GM23338 (cell line): ENCODE results near the gene ATXN7. TPM values are rescaled to one million over a fixed set of nuclear protein-coding genes. Genes with fewer than 3 reads are reported as not detected.

Experiments used
- ATAC-seq: fragments of 200-7000 bp; cut with Tn5 transposase; 3 replicates; pipeline ENCODE4 v1.9.1; 2020
- DNase-seq: peaks from one replicate; pipeline ENCODE4 v3.0.0-alpha.2; 2015; ENCODE audit warnings: low spot score
- H2AFZ ChIP-seq: fragments of 200-600 bp; sonication (generic); 2 replicates; pipeline ENCODE4 v1.8.0; 2016; ENCODE audit warnings: antibody characterized with exemption, mild to moderate bottlenecking, moderate library complexity
- H3F3A ChIP-seq: fragments of 200-600 bp; sonication (generic); replicated peaks from 2 replicates; pipeline ENCODE4 v1.8.0; 2017; ENCODE audit warnings: antibody characterized with exemption, mixed run types, low read depth
- H3K27ac ChIP-seq: fragments of 200-600 bp; sonication (generic); 2 replicates; pipeline ENCODE4 v1.6.1; 2016; ENCODE audit warnings: low read depth
- H3K27me3 ChIP-seq: fragments of 200-600 bp; sonication (generic); 2 replicates; pipeline ENCODE4 v1.8.0; 2016; ENCODE audit warnings: mild to moderate bottlenecking, mixed run types, moderate library complexity; ENCODE audit not compliant: insufficient read depth
- H3K36me3 ChIP-seq: fragments of 200-600 bp; sonication (generic); 2 replicates; pipeline ENCODE4 v1.8.0; 2016; ENCODE audit warnings: mild to moderate bottlenecking; ENCODE audit not compliant: insufficient read depth
- H3K4me1 ChIP-seq: fragments of 200-600 bp; sonication (generic); 2 replicates; pipeline ENCODE4 v1.8.0; 2016; ENCODE audit warnings: mild to moderate bottlenecking, moderate library complexity; ENCODE audit not compliant: insufficient read depth
- H3K4me2 ChIP-seq: fragments of 200-600 bp; sonication (generic); 2 replicates; pipeline ENCODE4 v1.7.1; 2017; ENCODE audit warnings: mixed run types
- H3K4me3 ChIP-seq: fragments of 200-600 bp; sonication (generic); 2 replicates; pipeline ENCODE4 v1.6.1; 2016; ENCODE audit warnings: mixed run types
- H3K79me2 ChIP-seq: fragments of 200-600 bp; sonication (generic); replicated peaks from 2 replicates; pipeline ENCODE4 v1.8.0; 2017; ENCODE audit warnings: mild to moderate bottlenecking; ENCODE audit not compliant: insufficient read depth
- H3K9me2 ChIP-seq: fragments of 200-600 bp; sonication (generic); 2 replicates; pipeline ENCODE4 v1.8.0; 2017; ENCODE audit not compliant: insufficient read depth
- H4K20me1 ChIP-seq: fragments of 200-600 bp; sonication (generic); replicated peaks from 2 replicates; pipeline ENCODE4 v1.8.0; 2017; ENCODE audit warnings: mild to moderate bottlenecking; ENCODE audit not compliant: insufficient read depth
- H3K27ac Mint-ChIP-seq: 2 replicates; pipeline ENCODE4 v1.8.0; 2020; ENCODE audit warnings: inconsistent platforms, mild to moderate bottlenecking, moderate library complexity, mixed read lengths
- H3K27me3 Mint-ChIP-seq: 3 replicates; pipeline ENCODE4 v1.8.0; 2022; ENCODE audit warnings: low read depth, mild to moderate bottlenecking, moderate library complexity, mixed read lengths, inconsistent platforms; ENCODE audit not compliant: insufficient read depth, poor library complexity
- H3K36me3 Mint-ChIP-seq: 3 replicates; pipeline ENCODE4 v1.8.0; 2021; ENCODE audit warnings: low read depth, mild to moderate bottlenecking, inconsistent platforms, moderate library complexity, mixed read lengths
- H3K4me1 Mint-ChIP-seq: 3 replicates; pipeline ENCODE4 v1.8.0; 2020; ENCODE audit warnings: mild to moderate bottlenecking, inconsistent platforms, mixed read lengths
- H3K4me3 Mint-ChIP-seq: 3 replicates; pipeline ENCODE4 v1.8.0; 2021; ENCODE audit warnings: moderate library complexity, mild to moderate bottlenecking, inconsistent platforms, mixed read lengths
- H3K9me3 Mint-ChIP-seq: 3 replicates; pipeline ENCODE4 v1.8.0; 2020; ENCODE audit warnings: moderate library complexity, mild to moderate bottlenecking, inconsistent platforms, mixed read lengths
- EZH2 ChIP-seq: fragments of 200-600 bp; sonication (generic); IDR thresholded peaks from one replicate; pipeline ENCODE4 v1.8.0; 2017; ENCODE audit warnings: antibody characterized with exemption, mild to moderate bottlenecking, low read depth; ENCODE audit not compliant: unreplicated experiment
- EZH2phosphoT487 ChIP-seq: fragments of 200-600 bp; sonication (generic); IDR thresholded peaks from one replicate; pipeline ENCODE4 v1.8.1; 2018; ENCODE audit warnings: antibody characterized with exemption; ENCODE audit not compliant: unreplicated experiment
- JUNB ChIP-seq: IDR thresholded peaks from one replicate; pipeline ENCODE4 v1.6.1; 2016; ENCODE audit warnings: antibody characterized with exemption; ENCODE audit not compliant: unreplicated experiment
- NANOG ChIP-seq: IDR thresholded peaks from 2 replicates; pipeline ENCODE4 v1.6.1; 2016; ENCODE audit warnings: antibody characterized with exemption, borderline replicate concordance
- STAT1 ChIP-seq: IDR thresholded peaks from one replicate; pipeline ENCODE4 v1.6.1; 2016; ENCODE audit warnings: antibody characterized with exemption; ENCODE audit not compliant: unreplicated experiment
- ZNF114 ChIP-seq: fragments of 250-450 bp; sonication (Bioruptor Pico); IDR thresholded peaks from 2 replicates; pipeline ENCODE4 v1.5.0; 2020; ENCODE audit warnings: mild to moderate bottlenecking, moderate library complexity
- polyA plus RNA-seq: library from polyadenylated mRNA; unstranded; fragments of >200 nt; fragmentation: Nextera tagmentation; extraction: Ambion mirVana; gene quantifications from 2 replicates; pipeline ENCODE4 v1.2.1, GENCODE V29; 2016
- total RNA-seq: library from RNA; depleted of rRNA; stranded (reverse); fragments of >200 nt; shearing (Covaris generic); gene quantifications from 2 replicates; pipeline ENCODE4 v1.2.3, GENCODE V29; 2014
- TF ChIP-seq, protein P1 (sequence below), 2 experiments: fragments of 200-600 bp in 1 of 2; sonication (generic) in 1 of 2; conservative IDR thresholded peaks; 2 replicates each; pipeline versions ENCODE4 v1.5.1 to v1.6.1; 2016 to 2017; ENCODE audit warnings: antibody characterized with exemption in 2 of 2, low read depth in 2 of 2, mild to moderate bottlenecking in 2 of 2, moderate library complexity in 1 of 2
- TF ChIP-seq, protein P2 (sequence below): IDR thresholded peaks from one replicate; pipeline ENCODE4 v1.6.1; 2018; ENCODE audit warnings: antibody characterized with exemption; ENCODE audit not compliant: unreplicated experiment
- TF ChIP-seq, protein P3 (sequence below): IDR thresholded peaks from 2 replicates; pipeline ENCODE4 v1.6.1; 2016; ENCODE audit warnings: antibody characterized with exemption

The ATXN7 gene
- total and polyA plus RNA-seq, 2 experiments from 2014 or later = 4.0 to 17.2 TPM

DNA sequence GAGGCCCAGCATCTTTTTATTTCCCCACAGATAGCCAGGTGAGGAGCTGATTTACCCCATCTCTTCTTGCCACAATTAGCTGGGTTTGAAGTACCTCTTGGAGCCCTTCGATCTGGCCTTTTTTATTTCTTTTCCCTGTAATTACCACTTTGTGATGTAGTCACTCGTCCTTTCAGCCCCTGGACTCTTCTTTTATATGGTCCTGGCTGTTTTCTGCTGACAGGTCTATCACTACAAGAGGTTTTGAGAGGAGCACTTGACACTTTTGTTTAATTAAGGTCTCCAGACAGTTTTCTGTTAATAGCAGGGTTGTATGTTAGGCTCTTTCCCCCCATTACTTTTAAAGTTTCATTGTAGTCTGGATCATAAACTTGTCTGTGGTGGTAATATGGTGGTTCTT, 11.8 kb downstream of the ATXN7 start:
- peaks cover 95% of the 10 kb centered on the region for H3K79me2 ChIP-seq
- no peak for ATAC-seq

More for the DNA sequence above, 11.8 kb downstream of the ATXN7 start:
- Histone ChIP-seq H3K27me3 (no peaks in the 10 kb centered on the region), H4K20me1 (no peaks in the 10 kb centered on the region; the same call in 1 of the 2 replicates), H3K36me3 (no peaks in the 10 kb centered on the region), H3K4me3 (no peak overlapping the region), H3K27ac (no peak overlapping the region), H3K9me2 (no peaks in the 10 kb centered on the region), H2AFZ (no peak overlapping the region), H3K4me1 (peaks cover 26% of the 10 kb centered on the region), H3F3A (no peaks in the 10 kb centered on the region), H3K4me2 (no peak overlapping the region)
- no peak for DNase-seq
- Mint-ChIP-seq H3K9me3 (no peaks in the 10 kb centered on the region), H3K27me3 (no peaks in the 10 kb centered on the region), H3K4me3 (no peak overlapping the region), H3K27ac (no peak overlapping the region), H3K36me3 (no peaks in the 10 kb centered on the region), H3K4me1 (peaks cover 43% of the 10 kb centered on the region)
- no peak for TF ChIP-seq NANOG
- no peak for TF ChIP-seq JUNB
- no peak for TF ChIP-seq STAT1
- TF ChIP-seq, protein P1, sequence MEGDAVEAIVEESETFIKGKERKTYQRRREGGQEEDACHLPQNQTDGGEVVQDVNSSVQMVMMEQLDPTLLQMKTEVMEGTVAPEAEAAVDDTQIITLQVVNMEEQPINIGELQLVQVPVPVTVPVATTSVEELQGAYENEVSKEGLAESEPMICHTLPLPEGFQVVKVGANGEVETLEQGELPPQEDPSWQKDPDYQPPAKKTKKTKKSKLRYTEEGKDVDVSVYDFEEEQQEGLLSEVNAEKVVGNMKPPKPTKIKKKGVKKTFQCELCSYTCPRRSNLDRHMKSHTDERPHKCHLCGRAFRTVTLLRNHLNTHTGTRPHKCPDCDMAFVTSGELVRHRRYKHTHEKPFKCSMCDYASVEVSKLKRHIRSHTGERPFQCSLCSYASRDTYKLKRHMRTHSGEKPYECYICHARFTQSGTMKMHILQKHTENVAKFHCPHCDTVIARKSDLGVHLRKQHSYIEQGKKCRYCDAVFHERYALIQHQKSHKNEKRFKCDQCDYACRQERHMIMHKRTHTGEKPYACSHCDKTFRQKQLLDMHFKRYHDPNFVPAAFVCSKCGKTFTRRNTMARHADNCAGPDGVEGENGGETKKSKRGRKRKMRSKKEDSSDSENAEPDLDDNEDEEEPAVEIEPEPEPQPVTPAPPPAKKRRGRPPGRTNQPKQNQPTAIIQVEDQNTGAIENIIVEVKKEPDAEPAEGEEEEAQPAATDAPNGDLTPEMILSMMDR (conservative IDR thresholded peaks at IDR 0.05; ENCODE audit: low read depth in 2 of 2) = no peak
- TF ChIP-seq EZH2 = no peak
- TF ChIP-seq, protein P2, sequence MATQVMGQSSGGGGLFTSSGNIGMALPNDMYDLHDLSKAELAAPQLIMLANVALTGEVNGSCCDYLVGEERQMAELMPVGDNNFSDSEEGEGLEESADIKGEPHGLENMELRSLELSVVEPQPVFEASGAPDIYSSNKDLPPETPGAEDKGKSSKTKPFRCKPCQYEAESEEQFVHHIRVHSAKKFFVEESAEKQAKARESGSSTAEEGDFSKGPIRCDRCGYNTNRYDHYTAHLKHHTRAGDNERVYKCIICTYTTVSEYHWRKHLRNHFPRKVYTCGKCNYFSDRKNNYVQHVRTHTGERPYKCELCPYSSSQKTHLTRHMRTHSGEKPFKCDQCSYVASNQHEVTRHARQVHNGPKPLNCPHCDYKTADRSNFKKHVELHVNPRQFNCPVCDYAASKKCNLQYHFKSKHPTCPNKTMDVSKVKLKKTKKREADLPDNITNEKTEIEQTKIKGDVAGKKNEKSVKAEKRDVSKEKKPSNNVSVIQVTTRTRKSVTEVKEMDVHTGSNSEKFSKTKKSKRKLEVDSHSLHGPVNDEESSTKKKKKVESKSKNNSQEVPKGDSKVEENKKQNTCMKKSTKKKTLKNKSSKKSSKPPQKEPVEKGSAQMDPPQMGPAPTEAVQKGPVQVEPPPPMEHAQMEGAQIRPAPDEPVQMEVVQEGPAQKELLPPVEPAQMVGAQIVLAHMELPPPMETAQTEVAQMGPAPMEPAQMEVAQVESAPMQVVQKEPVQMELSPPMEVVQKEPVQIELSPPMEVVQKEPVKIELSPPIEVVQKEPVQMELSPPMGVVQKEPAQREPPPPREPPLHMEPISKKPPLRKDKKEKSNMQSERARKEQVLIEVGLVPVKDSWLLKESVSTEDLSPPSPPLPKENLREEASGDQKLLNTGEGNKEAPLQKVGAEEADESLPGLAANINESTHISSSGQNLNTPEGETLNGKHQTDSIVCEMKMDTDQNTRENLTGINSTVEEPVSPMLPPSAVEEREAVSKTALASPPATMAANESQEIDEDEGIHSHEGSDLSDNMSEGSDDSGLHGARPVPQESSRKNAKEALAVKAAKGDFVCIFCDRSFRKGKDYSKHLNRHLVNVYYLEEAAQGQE = no peak
- TF ChIP-seq ZNF114 = no peak
- TF ChIP-seq EZH2phosphoT487 = no peak
- TF ChIP-seq, protein P3, sequence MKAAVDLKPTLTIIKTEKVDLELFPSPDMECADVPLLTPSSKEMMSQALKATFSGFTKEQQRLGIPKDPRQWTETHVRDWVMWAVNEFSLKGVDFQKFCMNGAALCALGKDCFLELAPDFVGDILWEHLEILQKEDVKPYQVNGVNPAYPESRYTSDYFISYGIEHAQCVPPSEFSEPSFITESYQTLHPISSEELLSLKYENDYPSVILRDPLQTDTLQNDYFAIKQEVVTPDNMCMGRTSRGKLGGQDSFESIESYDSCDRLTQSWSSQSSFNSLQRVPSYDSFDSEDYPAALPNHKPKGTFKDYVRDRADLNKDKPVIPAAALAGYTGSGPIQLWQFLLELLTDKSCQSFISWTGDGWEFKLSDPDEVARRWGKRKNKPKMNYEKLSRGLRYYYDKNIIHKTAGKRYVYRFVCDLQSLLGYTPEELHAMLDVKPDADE = no peak
